Astrocyte of the spinal cord (primary cell): ENCODE measurements around the gene TMEM128.
"Not testable (repeated sequence)": the region's sequence is repeated elsewhere in the genome, so short reads cannot be mapped to it uniquely, and the experiment has no call there.

Source experiments
- DNase-seq: peaks from one replicate; pipeline ENCODE4 v3.0.0; 2011; ENCODE audit warnings: low read depth, low spot score
- H3K4me3 ChIP-seq: 2 replicates; pipeline ENCODE4 v1.5.1; 2011; ENCODE audit warnings: low read depth, mild to moderate bottlenecking, low read length, moderate library complexity
- in situ Hi-C: cut with HindIII; loops from 2 replicates; pipeline ENCODE4 v1.10.0; 2017; ENCODE audit warnings: low sequenced_read_pairs
- TF ChIP-seq, protein P1 (sequence below): IDR thresholded peaks from 2 replicates; pipeline ENCODE4 v1.5.1; 2012; ENCODE audit warnings: low read depth, mild to moderate bottlenecking, low read length, inconsistent platforms

Gene TMEM128

DNA sequence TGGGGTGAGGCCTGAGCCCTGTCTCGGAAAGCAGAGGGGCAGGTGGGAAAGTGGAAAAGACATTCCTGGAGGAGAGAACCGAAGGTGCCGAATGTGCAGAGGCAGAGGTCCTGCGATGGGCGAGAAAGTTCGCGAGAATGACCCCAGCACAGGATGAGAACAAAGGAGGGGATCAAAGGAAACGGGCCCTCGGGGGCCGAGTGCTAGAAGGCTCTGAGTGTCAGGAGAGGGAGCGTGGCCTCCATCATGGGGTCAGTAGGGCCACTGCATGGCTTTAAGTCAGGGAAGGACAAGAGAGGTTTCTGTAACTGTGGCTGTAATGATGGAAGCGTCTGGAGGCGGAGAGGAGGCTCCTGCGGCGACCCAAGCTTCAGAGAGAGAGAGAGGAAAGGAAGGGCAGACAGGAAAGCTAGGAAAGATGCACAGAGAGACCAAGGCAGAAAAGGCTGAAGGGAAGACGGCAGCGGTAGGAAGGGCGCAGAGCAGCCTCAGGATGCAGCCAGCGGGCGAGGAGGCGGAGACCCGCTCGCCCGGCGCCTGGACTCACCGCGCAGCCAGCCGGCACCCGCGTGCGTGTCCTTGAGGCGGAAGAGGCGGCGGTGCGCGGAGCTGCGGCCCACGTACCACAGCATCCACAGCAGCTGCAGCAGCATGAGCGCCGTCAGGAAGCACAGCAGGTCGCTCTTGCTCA, 22.0 kb downstream of the TMEM128 start:
- in situ Hi-C loops, result no loop called here
- no peak for DNase-seq
- TF ChIP-seq, protein P1, sequence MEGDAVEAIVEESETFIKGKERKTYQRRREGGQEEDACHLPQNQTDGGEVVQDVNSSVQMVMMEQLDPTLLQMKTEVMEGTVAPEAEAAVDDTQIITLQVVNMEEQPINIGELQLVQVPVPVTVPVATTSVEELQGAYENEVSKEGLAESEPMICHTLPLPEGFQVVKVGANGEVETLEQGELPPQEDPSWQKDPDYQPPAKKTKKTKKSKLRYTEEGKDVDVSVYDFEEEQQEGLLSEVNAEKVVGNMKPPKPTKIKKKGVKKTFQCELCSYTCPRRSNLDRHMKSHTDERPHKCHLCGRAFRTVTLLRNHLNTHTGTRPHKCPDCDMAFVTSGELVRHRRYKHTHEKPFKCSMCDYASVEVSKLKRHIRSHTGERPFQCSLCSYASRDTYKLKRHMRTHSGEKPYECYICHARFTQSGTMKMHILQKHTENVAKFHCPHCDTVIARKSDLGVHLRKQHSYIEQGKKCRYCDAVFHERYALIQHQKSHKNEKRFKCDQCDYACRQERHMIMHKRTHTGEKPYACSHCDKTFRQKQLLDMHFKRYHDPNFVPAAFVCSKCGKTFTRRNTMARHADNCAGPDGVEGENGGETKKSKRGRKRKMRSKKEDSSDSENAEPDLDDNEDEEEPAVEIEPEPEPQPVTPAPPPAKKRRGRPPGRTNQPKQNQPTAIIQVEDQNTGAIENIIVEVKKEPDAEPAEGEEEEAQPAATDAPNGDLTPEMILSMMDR, result no peak
- H3K4me3 ChIP-seq, result no peak overlapping the region

DNA sequence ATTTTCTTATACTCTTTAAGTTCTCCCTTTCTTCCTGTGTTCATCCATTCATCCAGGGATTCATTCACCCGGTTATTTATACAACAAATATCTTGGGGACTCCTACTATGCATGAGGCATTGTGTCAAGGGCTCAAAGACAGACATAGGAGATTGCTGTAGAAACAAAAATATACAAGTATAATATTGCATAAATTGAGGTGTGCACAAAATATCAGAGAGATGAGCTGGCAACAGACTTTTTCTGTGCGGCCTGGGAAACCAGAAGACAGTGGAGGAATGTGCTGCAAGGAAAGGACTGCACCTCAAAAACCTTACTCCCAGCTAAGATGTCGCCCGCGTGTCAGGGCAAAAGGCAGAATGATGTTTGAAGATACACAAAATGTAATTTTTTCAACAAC, 30.9 kb downstream of the TMEM128 start:
- in situ Hi-C loops, result no loop called here
- TF ChIP-seq, protein P1, result no peak
- H3K4me3 ChIP-seq, result no peak overlapping the region
- DNase-seq, result peak; percentile 5

DNA sequence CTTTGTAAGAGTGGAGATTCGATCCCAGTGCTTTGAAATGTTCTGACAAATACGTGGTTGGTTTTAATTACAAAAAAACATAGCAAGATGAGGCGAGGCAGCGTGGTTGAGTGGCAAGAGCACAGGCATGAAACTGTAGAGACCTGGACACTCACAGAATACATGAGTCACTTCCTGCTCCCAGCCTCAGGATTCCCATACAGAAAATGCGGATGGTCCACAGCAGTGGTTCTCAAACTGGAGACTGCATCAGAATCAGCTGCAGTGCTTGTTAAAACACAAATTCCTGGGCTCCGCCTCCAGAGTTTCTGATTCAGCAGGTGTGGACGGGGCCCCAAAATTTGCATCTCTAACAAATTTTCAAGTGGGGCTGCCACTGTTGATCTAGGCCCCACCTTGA, 31.4 kb downstream of the TMEM128 start:
- DNase-seq, result peak; percentile 41
- H3K4me3 ChIP-seq, result no peak overlapping the region
- in situ Hi-C loops, result no loop called here
- TF ChIP-seq, protein P1, result no peak

DNA sequence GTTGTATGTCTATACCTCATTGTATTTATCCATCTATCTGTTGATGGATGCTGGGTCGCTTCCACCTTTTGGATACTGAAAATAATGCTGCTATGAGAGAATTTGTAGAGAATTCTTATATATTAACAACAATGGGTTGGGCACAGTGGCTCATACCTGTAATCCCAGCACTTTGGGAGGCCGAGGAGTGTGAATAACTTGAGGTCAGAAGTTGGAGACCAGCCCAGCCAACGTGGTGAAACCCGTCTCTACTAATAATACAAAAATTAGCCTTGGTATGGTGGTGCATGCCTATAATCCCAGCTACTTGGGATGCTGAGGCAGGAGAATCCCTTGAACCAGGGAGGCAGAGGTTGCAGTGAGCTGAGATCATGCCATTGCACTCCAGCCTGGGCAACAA, 34.3 kb downstream of the TMEM128 start:
- H3K4me3 ChIP-seq, DNase-seq, in situ Hi-C loops: not testable (repeated sequence)

DNA sequence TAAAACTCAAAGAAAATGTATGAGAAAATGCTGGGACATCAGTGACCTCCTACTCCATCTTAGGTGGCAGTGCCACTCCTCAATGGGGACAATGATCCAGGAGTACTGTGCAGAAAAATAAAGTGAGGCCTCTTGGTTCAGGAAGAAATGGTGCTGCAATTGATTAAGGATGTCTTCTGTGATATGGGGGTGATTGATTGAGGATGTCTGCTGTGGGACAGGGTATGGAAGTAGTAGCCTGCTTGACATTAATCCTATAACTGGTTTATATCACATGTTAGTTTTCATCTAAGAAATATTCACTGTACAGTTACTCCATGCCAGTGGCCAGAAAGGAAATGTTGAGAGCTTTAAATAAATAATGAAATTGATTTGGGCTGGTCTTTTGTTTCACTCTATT, 41.8 kb downstream of the TMEM128 start:
- in situ Hi-C loops, result no loop called here
- TF ChIP-seq, protein P1, result no peak
- no peak for DNase-seq
- H3K4me3 ChIP-seq, result no peak overlapping the region

DNA sequence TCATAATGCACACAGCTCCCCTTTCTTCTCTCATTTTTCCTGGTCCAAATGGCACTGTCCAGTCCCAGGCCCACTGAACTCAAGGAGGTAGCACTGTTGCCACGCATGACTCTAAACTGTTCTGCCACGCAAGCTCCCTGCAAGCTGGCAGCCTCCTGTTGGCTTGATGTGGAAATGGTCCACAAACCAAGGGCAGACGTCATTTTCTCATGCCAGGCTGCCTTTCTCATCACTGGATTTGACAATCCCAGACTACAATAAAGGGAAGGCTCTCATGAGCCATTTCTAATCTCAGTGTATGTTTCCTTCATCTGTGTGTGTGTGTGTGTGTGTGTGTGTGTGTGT, 43.6 kb downstream of the TMEM128 start:
- TF ChIP-seq, protein P1, result no peak
- H3K4me3 ChIP-seq, result no peak overlapping the region
- in situ Hi-C loops, result no loop called here
- DNase-seq, result no peak

DNA sequence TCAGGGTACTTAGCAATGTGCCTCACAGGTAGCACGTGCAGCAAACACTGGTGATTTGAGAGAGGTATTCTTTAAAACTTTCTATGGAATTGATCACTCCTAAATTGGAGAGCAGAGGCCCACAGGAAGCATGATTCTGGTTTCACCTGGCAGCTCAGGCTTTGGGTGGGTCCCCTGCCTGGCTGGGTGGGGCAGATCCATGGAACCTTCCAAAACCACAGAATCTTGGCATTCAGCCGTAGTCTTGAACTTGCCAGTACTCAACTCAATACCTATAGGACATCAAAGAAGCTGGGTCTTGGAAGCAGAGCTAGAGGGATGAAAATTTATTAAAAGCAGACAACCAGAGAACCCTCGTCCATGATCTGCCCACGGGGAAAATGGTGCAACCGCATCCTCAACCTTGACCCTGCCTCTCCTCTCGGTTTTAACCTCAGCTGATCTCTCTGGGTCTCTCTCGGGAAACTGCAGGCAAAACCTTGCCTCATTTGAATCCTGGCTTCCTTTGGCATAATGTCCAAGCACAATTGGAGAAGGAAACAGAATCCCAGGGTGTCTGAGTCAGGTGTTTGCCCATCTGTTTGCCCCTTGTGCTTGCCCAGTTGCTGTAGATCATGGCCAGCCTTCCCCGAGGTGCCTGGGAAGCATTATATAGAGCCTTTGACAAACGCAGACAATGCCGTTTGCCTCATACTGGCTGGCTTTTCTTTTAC, 44.2 kb downstream of the TMEM128 start:
- TF ChIP-seq, protein P1, result no peak
- no peak overlapping the region for H3K4me3 ChIP-seq
- DNase-seq, result no peak
- in situ Hi-C loops, result no loop called here
